Neural cell (in vitro differentiated cells): ENCODE measurements around the gene SYT17.

Experiments
- EZH2 ChIP-seq: fragments of 200-600, 300-800 bp; shearing (Covaris generic), sonication (generic); IDR thresholded peaks from 2 replicates; pipeline ENCODE4 v1.6.1; 2014; ENCODE audit warnings: antibody characterized with exemption, low read length, borderline replicate concordance, mild to moderate bottlenecking; ENCODE audit not compliant: insufficient read depth, poor library complexity, severe bottlenecking
- POLR2AphosphoS5 ChIP-seq: IDR thresholded peaks from 2 replicates; pipeline ENCODE4 v1.6.1; 2012
- RAD21 ChIP-seq: fragments of 450-650 bp; conservative IDR thresholded peaks from 2 replicates; pipeline ENCODE4 v1.6.1; 2014; ENCODE audit warnings: antibody characterized with exemption, mild to moderate bottlenecking, moderate library complexity
- TF ChIP-seq, protein P1 (sequence below): fragments of 450-650 bp; IDR thresholded peaks from 2 replicates; pipeline ENCODE4 v1.5.1; 2014; ENCODE audit warnings: antibody characterized with exemption, mild to moderate bottlenecking, moderate library complexity; ENCODE audit not compliant: poor library complexity, severe bottlenecking

DNA sequence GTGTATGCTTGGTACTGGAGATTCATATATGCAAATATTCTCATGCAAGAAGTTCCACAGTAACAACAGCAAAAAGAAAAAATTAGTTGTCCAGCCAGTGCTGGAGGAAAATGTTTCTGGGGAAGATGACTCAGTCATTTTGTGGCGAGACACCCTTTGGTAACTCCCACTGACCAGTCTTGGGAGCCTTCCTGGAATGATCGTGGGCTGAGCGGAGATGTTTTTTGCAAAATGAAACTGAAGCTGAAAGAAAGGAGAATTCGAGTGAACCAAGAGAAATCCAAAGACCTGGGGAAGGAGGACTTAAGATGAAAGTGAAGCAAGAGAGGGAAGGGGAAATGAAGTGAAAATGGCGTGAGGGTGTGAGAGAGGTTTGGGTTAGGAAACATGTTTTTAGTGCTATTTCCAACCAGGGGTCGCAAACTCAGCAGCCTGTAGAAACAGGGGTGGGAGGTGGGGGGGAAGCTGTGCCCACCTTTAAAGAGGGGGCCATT is 49.1 kb upstream of the SYT17 start:
- TF ChIP-seq, protein P1, sequence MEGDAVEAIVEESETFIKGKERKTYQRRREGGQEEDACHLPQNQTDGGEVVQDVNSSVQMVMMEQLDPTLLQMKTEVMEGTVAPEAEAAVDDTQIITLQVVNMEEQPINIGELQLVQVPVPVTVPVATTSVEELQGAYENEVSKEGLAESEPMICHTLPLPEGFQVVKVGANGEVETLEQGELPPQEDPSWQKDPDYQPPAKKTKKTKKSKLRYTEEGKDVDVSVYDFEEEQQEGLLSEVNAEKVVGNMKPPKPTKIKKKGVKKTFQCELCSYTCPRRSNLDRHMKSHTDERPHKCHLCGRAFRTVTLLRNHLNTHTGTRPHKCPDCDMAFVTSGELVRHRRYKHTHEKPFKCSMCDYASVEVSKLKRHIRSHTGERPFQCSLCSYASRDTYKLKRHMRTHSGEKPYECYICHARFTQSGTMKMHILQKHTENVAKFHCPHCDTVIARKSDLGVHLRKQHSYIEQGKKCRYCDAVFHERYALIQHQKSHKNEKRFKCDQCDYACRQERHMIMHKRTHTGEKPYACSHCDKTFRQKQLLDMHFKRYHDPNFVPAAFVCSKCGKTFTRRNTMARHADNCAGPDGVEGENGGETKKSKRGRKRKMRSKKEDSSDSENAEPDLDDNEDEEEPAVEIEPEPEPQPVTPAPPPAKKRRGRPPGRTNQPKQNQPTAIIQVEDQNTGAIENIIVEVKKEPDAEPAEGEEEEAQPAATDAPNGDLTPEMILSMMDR, result no peak
- no peak for TF ChIP-seq RAD21
- no peak for TF ChIP-seq POLR2AphosphoS5
- no peak for TF ChIP-seq EZH2
